Naive B cell (primary cell): Measurements from ENCODE around the gene CREB3. TPM values are rescaled to one million over a fixed set of nuclear protein-coding genes. Genes with fewer than 3 reads are reported as not detected.

Experiments used
- ATAC-seq, 2 donors: fragments of 150-1000 bp; cut with Tn5 transposase; 2 replicates each; pipeline ENCODE4 v1.10.0; 2021; ENCODE audit warnings: low read depth in 2 of 2, mild to moderate bottlenecking in 2 of 2, moderate library complexity in 2 of 2
- DNase-seq: peaks from one replicate; pipeline ENCODE4 v3.0.0; 2022
- H3K27ac Mint-ChIP-seq, 6 donors: one replicate each; pipeline ENCODE4 v1.8.0; 2020 to 2022; ENCODE audit warnings: mild to moderate bottlenecking in 6 of 6, mixed read lengths in 6 of 6, moderate library complexity in 5 of 6, inconsistent platforms in 2 of 6
- H3K27me3 Mint-ChIP-seq, 3 donors: one replicate each; pipeline ENCODE4 v1.8.0; 2021 to 2022; ENCODE audit warnings: mixed read lengths in 3 of 3, mild to moderate bottlenecking in 1 of 3
- H3K36me3 Mint-ChIP-seq, 2 donors: one replicate each; pipeline ENCODE4 v1.8.0; 2020 to 2022; ENCODE audit warnings: mixed read lengths in 2 of 2, inconsistent platforms in 1 of 2, mild to moderate bottlenecking in 1 of 2
- H3K4me1 Mint-ChIP-seq, 3 donors: one replicate each; pipeline ENCODE4 v1.8.0; 2020 to 2022; ENCODE audit warnings: mixed read lengths in 3 of 3, inconsistent platforms in 1 of 3, mild to moderate bottlenecking in 1 of 3, moderate library complexity in 1 of 3
- H3K4me3 Mint-ChIP-seq, 8 donors: one replicate each; pipeline ENCODE4 v1.8.0; 2020 to 2022; ENCODE audit warnings: mild to moderate bottlenecking in 8 of 8, mixed read lengths in 8 of 8, moderate library complexity in 8 of 8, inconsistent platforms in 2 of 8
- H3K9me3 Mint-ChIP-seq, 7 donors: one replicate each; pipeline ENCODE4 v1.8.0; 2020 to 2022; ENCODE audit warnings: mixed read lengths in 7 of 7, mild to moderate bottlenecking in 5 of 7, inconsistent platforms in 2 of 7, moderate library complexity in 1 of 7
- polyA plus RNA-seq, 6 donors: library from polyadenylated mRNA; unstranded; fragments of 300-500 nt; fragmentation: Illumina TruSeq; gene quantifications; one replicate each; pipeline ENCODE4 v1.2.3, GENCODE V29; 2021; ENCODE audit warnings: low read depth in 6 of 6

Gene CREB3
- polyA plus RNA-seq, 6 donors from 2014 or later, result 24.8 to 41.0 (median 33.2) TPM

- peak overlapping the region in 2 of 8 donors; percentile 71 to 76 for H3K4me3 Mint-ChIP-seq
- no peaks in the 10 kb centered on the region for H3K9me3 Mint-ChIP-seq
- no peaks in the 10 kb centered on the region for H3K27me3 Mint-ChIP-seq
- H3K4me1 Mint-ChIP-seq, result peaks cover 12 to 26% (median 16%) of the 10 kb centered on the region in 3 donors
- H3K27ac Mint-ChIP-seq, result peak overlapping the region in 3 of 6 donors; percentile 5 to 85 (median 32)
- DNase-seq (peak; percentile 67), ATAC-seq (no peak)
- peaks cover 6 to 24% of the 10 kb centered on the region in 2 donors for H3K36me3 Mint-ChIP-seq
These were observed 3.8 kb downstream of the CREB3 start for GRCh38 chr9:35736201-35736633.

DNA sequence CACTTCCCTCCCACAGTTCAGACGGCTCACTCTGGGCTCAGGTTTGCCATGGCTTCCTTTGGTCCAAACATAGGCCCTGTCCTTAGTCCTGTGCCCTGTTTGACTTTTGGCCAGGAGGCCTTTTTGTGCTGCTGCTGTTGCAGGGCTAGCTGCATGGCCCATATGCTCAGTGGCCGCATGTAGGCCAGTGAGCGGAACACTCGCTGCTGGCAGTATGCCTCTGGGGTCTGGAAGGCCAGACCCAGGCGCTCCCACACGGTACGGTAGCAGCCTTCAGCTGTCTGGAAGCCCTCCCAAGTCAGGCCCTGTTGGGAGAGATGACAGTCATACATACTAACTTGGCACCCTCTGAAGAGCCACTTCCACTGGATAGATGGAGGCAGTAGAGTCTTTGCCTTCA lies 4.7 kb downstream of the CREB3 start:
- H3K9me3 Mint-ChIP-seq, result no peaks in the 10 kb centered on the region
- H3K27ac Mint-ChIP-seq, result peak overlapping the region in 2 of 6 donors; percentile 5 to 22
- H3K27me3 Mint-ChIP-seq, result no peaks in the 10 kb centered on the region
- H3K4me3 Mint-ChIP-seq, result no peak overlapping the region
- H3K4me1 Mint-ChIP-seq, result peaks cover 12 to 25% (median 14%) of the 10 kb centered on the region in 3 donors
- ATAC-seq (no peak), DNase-seq (no peak)
- peaks cover 10 to 30% of the 10 kb centered on the region in 2 donors for H3K36me3 Mint-ChIP-seq

DNA sequence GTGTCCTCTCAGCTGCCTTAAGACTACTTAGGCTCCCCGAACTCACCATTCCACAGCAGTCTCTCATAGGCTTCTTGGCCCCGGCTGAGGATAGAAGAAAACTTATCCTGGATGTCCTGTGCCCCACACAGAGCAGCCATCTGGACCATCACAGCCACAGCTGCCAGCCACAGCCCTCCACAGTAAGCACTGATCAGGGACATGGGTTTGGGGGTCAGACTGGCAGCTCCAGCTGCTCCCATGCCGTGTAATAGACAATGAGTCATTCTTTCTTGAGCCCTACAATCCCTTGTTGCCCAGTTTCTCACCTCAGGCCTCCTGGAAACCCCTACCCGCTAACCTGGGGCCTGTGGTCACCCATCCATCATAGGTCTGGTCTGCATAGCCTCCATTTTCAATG lies 5.7 kb downstream of the CREB3 start:
- H3K36me3 Mint-ChIP-seq, result peaks cover 16 to 37% of the 10 kb centered on the region in 2 donors
- H3K4me1 Mint-ChIP-seq, result peaks cover 3 to 22% (median 8%) of the 10 kb centered on the region in 3 donors
- DNase-seq (no peak), ATAC-seq (no peak)
- peak overlapping the region in 2 of 6 donors; percentile 43 to 81 for H3K27ac Mint-ChIP-seq
- H3K9me3 Mint-ChIP-seq, result no peaks in the 10 kb centered on the region
- H3K4me3 Mint-ChIP-seq, result no peak overlapping the region
- H3K27me3 Mint-ChIP-seq, result no peaks in the 10 kb centered on the region

- peaks cover 6 to 26% (median 10%) of the 10 kb centered on the region in 3 donors for H3K4me1 Mint-ChIP-seq
These were observed 6.5 kb downstream of the CREB3 start for GRCh38 chr9:35738924-35739323.

GRCh38 chr9:35740243-35740642 lies 7.8 kb downstream of the CREB3 start:
- no peaks in the 10 kb centered on the region for H3K27me3 Mint-ChIP-seq
- H3K27ac Mint-ChIP-seq, result no peak overlapping the region
- no peak for DNase-seq
- no peak for ATAC-seq
- H3K36me3 Mint-ChIP-seq, result peaks cover 20 to 38% of the 10 kb centered on the region in 2 donors
- H3K4me1 Mint-ChIP-seq, result peaks cover 6 to 28% (median 14%) of the 10 kb centered on the region in 3 donors
- peak overlapping the region in 1 of 8 donors; percentile 47 for H3K4me3 Mint-ChIP-seq
- H3K9me3 Mint-ChIP-seq, result no peaks in the 10 kb centered on the region

More at GRCh38 chr9:35738924-35739323, 6.5 kb downstream of the CREB3 start:
- Mint-ChIP-seq H3K36me3 (peaks cover 22 to 44% of the 10 kb centered on the region in 2 donors), H3K27me3 (no peaks in the 10 kb centered on the region), H3K4me3 (no peak overlapping the region), H3K27ac (no peak overlapping the region), H3K9me3 (no peaks in the 10 kb centered on the region)
- ATAC-seq, result no peak
- no peak for DNase-seq

- ATAC-seq (no peak), DNase-seq (no peak)
- H3K4me3 Mint-ChIP-seq, result no peak overlapping the region
- peaks cover 20 to 30% (median 20%) of the 10 kb centered on the region in 3 donors for H3K4me1 Mint-ChIP-seq
- peaks cover 16 to 35% of the 10 kb centered on the region in 2 donors for H3K36me3 Mint-ChIP-seq
- H3K27ac Mint-ChIP-seq, result peak overlapping the region in 2 of 6 donors; percentile 8 to 53
- no peaks in the 10 kb centered on the region for H3K9me3 Mint-ChIP-seq
- H3K27me3 Mint-ChIP-seq, result no peaks in the 10 kb centered on the region
These were observed 9.3 kb downstream of the CREB3 start for GRCh38 chr9:35741740-35742139.

DNA sequence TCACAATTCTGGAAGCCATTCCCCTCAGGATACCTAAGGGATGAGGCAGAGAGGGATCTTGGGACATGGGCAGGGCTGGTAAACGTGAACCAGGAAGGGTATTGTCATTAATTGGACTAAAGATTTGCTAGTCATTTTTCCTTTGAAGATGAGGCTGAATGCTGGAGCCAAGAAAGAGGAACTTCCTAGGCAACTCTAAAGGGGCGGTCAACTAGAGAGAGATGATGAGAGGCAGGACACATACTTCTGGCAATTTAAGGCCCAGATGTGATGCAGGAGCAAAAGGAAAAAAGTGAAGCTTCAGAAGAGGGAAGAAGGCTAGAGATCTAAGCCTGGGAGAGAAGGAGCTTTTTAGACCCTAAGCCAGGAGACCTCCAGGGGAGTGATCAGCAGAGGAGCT lies 11.0 kb downstream of the CREB3 start:
- no peak for ATAC-seq
- no peak for DNase-seq
- Mint-ChIP-seq H3K4me3 (no peak overlapping the region), H3K9me3 (no peaks in the 10 kb centered on the region), H3K27ac (peak overlapping the region in 4 of 6 donors; percentile 8 to 44 (median 16)), H3K27me3 (no peaks in the 10 kb centered on the region), H3K4me1 (peaks cover 37 to 46% (median 38%) of the 10 kb centered on the region in 3 donors), H3K36me3 (peaks cover 16 to 34% of the 10 kb centered on the region in 2 donors)

- Mint-ChIP-seq H3K4me3 (no peak overlapping the region), H3K27me3 (no peaks in the 10 kb centered on the region), H3K27ac (peak overlapping the region in 2 of 6 donors; percentile 19 to 38), H3K4me1 (peaks cover 39 to 46% (median 40%) of the 10 kb centered on the region in 3 donors), H3K36me3 (peaks cover 16 to 28% of the 10 kb centered on the region in 2 donors), H3K9me3 (no peaks in the 10 kb centered on the region)
- ATAC-seq (no peak), DNase-seq (no peak)
These were observed 11.5 kb downstream of the CREB3 start for GRCh38 chr9:35743880-35744518.

- Mint-ChIP-seq H3K27ac (no peak overlapping the region), H3K4me1 (peaks cover 48 to 55% (median 50%) of the 10 kb centered on the region in 3 donors), H3K27me3 (no peaks in the 10 kb centered on the region), H3K36me3 (peaks cover 16 to 20% of the 10 kb centered on the region in 2 donors), H3K9me3 (no peaks in the 10 kb centered on the region), H3K4me3 (peak overlapping the region in 2 of 8 donors; percentile 74 to 81)
- ATAC-seq (no peak), DNase-seq (no peak)
These were observed 13.1 kb downstream of the CREB3 start for GRCh38 chr9:35745569-35745968.

DNA sequence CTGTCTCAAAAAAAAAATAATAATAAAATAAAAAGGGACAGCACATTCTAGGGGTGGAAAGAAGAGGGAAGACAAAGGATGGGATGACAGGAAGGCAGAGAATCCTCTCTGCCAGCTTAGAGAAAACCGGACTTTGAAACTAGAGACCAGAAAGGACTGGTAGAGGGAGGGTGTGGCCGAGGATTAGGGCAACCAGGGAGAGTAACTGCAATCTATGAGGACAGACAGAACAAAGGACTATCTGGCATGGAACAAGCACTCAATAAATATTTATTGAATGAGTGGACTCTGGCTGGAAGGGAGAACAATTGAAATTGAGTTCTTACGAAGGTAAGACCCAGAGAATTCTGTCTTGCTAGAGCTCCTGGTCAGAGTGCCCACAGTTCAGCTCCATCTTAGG lies 14.1 kb downstream of the CREB3 start:
- Mint-ChIP-seq H3K27me3 (no peaks in the 10 kb centered on the region), H3K4me1 (peaks cover 53 to 55% (median 53%) of the 10 kb centered on the region in 3 donors), H3K4me3 (peak overlapping the region in 7 of 8 donors; percentile 74 to 97 (median 94)), H3K27ac (peak overlapping the region in 2 of 6 donors; percentile 9 to 26), H3K36me3 (peaks cover 16 to 20% of the 10 kb centered on the region in 2 donors), H3K9me3 (no peaks in the 10 kb centered on the region)
- no peak for ATAC-seq
- DNase-seq, result no peak

DNA sequence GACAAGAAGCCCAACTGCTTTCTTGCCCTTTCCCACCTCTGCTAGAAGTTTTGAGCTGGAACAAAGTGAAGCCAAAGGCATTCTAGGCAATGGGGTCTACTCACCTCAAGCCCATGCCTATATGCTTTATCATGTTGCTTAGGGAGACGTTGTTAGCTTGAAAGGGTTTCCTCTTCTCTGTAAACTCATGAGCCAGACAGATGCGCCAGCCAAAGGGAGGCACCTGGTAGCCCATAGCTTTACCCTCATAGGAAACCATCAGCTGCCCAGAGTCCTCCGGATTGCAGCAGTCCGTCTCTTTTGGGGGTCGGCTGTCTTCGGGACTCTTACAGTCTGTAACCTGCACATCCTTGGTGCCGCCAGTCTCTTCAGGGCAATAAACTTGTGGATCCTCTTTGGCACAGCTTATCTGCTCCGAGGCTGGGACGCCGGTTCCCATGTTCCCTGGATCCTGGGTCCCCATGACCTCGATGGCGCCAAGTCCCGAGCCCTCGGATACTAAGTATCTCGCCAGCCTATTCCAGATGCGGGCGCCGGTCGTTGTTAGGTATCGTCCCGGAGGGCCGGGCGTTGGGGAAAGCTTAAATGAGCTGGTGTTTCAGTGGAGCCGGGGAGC lies 15.9 kb downstream of the CREB3 start:
- H3K36me3 Mint-ChIP-seq, result peaks cover 11 to 20% of the 10 kb centered on the region in 2 donors
- peak overlapping the region; percentile 87 to 97 (median 95) for H3K4me3 Mint-ChIP-seq
- H3K27ac Mint-ChIP-seq, result peak overlapping the region in 5 of 6 donors; percentile 29 to 94 (median 89)
- H3K27me3 Mint-ChIP-seq, result no peaks in the 10 kb centered on the region
- H3K9me3 Mint-ChIP-seq, result no peaks in the 10 kb centered on the region
- DNase-seq (no peak), ATAC-seq (no peak)
- H3K4me1 Mint-ChIP-seq, result peaks cover 51 to 52% (median 52%) of the 10 kb centered on the region in 3 donors

DNA sequence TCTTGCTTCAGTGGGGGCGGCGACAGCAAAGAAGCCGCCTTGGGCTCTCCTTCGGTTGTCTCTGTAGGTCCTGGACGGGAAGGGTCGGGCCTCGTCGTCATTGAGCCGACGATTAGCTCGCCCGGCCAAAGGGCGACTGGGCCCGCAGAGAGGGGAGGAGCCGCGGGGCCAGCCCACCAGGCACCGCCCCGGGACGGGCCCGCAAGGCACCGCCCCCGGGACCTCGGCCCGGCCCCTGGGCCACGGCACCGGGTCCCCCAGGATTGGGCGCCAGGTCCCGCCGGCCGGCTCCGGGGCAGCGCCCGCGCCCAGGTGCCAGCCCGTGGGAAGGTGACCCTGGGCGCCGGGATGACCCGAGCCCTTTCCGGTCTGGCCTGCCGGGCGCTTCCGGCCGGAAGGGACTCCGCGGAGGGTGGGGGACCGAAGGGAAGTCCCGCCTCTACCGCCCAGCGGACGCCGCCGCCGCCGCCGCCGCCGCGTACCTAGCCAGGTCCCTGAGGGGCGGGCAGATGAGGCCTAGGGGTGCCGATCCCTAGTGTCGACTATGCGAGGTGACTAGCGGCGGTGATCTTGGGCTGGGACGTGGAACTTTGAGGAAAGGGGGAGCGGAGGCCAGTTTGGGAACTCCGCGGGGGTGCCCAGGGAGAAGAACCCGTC lies 16.5 kb downstream of the CREB3 start, which contains the start of the genes GBA2 and RGP1:
Gene GBA2, minus strand, starts transcription at position 371 of the 657 bp plus-strand sequence. CDS start 524 bp downstream, outside the sequence.
Gene RGP1, plus strand, starts transcription at position 430 of the 657 bp plus-strand sequence. CDS start 469 bp downstream, outside the sequence.
- Mint-ChIP-seq H3K27me3 (no peaks in the 10 kb centered on the region), H3K36me3 (peaks cover 7 to 20% of the 10 kb centered on the region in 2 donors), H3K27ac (peak within 1 kb of the TSS; percentile 91 to 96 (median 94)), H3K4me3 (peak within 1 kb of the TSS; percentile 91 to 98 (median 97)), H3K4me1 (peaks cover 54 to 55% (median 54%) of the 10 kb centered on the region in 3 donors), H3K9me3 (no peaks in the 10 kb centered on the region)
- peak; percentile 82 to 84 for ATAC-seq
- DNase-seq, result peak; percentile 76
